ENCODE data around the gene MOK.
A peak's percentile ranks its signal among the peaks of the same experiment; 100 is the strongest.

The MOK gene

GRCh38 chr14:102236026-102236425, 68.9 kb downstream of the MOK start:
- H3K4me3 ChIP-seq (ENCODE audit: low read length), result no peak overlapping the region
- no peak for TF ChIP-seq CTCF (conservative IDR thresholded peaks at IDR 0.05; ENCODE audit: low read length)
- DNase-seq (ENCODE audit: low read depth), result no peak

DNA sequence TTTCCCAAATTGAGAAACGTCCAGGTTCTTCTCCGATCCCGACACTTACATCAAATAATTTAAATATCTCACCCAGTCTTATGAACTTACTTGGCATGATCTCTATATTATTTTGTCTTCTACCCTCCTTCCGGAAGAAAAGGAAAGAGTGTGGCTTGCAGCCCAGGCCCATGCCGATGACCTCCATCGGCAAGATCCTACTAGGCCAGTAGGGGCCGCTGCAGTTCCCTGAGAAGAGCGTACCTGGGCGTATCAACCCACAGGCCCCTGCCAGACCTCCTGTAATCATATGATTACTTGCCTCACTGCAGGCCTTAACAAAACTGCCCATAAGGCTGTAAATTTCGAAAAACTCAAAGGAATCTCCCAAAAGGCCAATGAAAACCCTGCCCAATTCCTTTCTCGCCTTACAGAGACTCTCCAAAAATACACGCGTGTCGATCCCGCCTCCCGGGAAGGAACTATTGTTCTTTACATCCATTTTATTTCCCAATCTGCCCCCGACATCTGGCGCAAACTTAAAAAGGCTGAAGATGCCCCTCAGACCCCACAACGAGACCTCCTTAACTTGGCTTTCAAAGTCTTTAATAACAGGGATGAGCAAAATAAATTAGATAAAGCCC, 69.6 kb downstream of the MOK start:
- no peak overlapping the region for H3K4me3 ChIP-seq (ENCODE audit: low read length)
- peak; percentile 80 for TF ChIP-seq CTCF (conservative IDR thresholded peaks at IDR 0.05; ENCODE audit: low read length)
- DNase-seq (ENCODE audit: low read depth), result peak; percentile 85

DNA sequence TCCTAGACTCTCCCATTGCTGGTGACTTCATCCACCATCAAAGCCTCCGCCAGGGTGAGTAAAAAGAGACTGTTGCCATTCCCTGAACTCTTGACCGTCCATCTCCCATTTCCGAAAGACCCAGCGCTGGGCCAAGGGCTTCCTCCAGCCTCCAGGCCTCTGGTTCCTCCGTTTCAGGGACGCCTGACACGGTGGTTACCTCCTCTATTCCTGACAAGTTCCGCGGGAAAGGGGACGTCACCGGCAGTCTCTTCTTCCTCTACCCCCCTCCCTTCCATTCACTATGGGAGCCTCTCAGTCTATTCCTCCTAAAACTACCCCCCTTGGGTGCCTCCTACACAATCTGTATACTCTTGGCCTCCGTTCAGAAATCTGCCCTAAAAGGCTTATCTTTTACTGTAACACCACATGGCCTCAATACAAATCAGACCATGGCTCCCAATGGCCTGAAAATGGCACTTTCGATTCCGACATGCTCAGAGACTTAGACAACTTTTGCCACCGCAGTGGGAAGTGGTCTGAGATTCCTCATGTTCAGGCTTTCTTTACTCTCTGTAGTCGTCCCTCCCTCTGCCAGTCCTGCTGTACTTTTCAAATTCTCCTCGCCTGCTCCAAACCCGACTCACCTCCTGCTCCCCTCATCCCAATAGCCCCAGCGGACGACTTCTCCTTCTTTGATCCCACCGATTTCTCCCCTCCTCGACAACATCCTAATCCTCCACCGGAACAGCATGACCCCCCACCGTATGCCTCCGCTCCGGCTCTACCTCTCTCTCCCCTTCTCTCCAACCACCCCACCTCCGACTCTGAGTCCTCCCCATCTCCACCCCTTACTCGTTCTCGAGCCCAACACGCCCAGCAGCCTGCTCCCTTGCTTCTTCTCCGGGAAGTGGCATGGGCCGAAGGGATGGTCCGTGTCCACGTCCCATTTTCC, 70.4 kb downstream of the MOK start:
- no peak for DNase-seq (ENCODE audit: low read depth)
- TF ChIP-seq CTCF (conservative IDR thresholded peaks at IDR 0.05; ENCODE audit: low read length), result no peak
- H3K4me3 ChIP-seq (ENCODE audit: low read length), result no peak overlapping the region

DNA sequence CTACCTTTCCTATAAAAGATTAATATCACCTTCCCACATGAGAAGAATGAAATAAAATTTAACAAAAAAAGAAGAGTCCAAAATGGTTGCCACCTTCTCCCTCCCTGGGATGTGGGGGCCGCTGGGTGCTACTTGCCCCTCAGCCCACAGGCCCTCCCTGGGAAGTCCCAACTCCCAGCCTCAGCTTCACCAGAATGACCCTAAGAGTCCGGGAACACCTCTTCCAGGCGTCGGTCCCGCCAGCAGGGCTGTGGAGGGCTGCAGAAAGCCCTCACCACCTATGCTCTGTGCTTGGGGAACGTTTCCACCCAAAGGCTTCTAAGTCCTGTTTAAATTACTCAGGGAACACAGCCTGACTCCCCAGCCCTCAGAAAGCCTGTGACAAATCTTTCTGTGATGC, 71.9 kb downstream of the MOK start:
- TF ChIP-seq CTCF (conservative IDR thresholded peaks at IDR 0.05; ENCODE audit: low read length), result no peak
- no peak for DNase-seq (ENCODE audit: low read depth)

GRCh38 chr14:102232348-102232625, 72.7 kb downstream of the MOK start:
- no peak for DNase-seq (ENCODE audit: low read depth)
- TF ChIP-seq CTCF (conservative IDR thresholded peaks at IDR 0.05; ENCODE audit: low read length), result no peak
- no peak overlapping the region for H3K4me3 ChIP-seq (ENCODE audit: low read length)

More for the DNA sequence above, 71.9 kb downstream of the MOK start:
- H3K4me3 ChIP-seq (ENCODE audit: low read length), result no peak overlapping the region

GRCh38 chr14:102231476-102232347, 73.3 kb downstream of the MOK start:
- TF ChIP-seq CTCF (conservative IDR thresholded peaks at IDR 0.05; ENCODE audit: low read length), result no peak
- no peak overlapping the region for H3K4me3 ChIP-seq (ENCODE audit: low read length)
- no peak for DNase-seq (ENCODE audit: low read depth)
